ENCODE measurements around the gene C16orf96.

The C16orf96 gene

GRCh38 chr16:4601036-4601863, 45.1 kb downstream of the C16orf96 start:
- DNase-seq (ENCODE audit: low spot score): no peak

GRCh38 chr16:4601864-4602186, 45.7 kb downstream of the C16orf96 start:
- DNase-seq (ENCODE audit: low spot score): no peak

DNA sequence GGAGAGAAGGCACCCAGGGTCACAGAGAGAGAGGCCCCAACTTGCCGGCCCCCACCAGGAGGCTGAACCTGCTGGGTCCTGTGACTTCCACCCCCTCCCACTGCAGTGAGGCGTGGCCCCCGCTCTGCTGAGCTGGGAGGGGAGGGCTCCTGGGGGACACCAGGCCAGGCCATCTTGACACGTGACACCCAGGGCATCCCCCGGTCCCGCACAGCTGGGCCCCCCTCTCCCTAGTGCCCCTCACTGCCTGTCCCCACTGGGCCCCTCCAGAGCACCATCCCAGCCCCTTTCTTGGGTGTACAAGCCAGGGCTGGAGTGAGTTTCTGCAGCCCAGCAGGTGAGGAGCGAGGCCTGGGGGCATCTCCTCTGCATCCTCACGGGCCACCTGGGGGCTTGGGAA, 46.2 kb downstream of the C16orf96 start:
- DNase-seq (ENCODE audit: low spot score): no peak

DNA sequence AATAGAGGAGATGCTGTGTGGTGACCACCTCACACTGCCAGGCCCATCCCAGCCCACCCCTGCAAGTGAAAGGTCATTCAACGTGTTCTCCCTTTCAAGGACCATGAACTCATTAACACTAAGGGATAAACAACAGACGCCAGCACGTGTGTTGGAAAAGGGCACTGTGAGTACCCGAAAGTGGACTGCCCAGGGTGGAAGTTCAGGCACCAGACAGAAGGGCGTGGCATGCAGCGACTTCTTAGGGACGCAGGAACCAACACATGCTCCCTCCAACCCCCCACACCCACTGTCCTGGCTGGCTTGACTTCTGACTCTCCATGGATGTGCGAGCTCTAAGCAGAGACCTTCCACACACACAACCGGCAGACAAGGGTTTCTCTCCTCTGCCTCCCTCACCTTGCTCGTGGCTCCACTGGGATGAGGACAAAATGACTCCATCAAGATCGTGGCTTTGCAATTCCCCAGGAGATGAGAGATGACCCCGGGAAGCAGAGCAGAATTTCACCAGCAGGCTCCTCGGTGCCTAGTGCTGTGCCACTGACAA, 47.6 kb downstream of the C16orf96 start:
- DNase-seq (ENCODE audit: low spot score): no peak

DNA sequence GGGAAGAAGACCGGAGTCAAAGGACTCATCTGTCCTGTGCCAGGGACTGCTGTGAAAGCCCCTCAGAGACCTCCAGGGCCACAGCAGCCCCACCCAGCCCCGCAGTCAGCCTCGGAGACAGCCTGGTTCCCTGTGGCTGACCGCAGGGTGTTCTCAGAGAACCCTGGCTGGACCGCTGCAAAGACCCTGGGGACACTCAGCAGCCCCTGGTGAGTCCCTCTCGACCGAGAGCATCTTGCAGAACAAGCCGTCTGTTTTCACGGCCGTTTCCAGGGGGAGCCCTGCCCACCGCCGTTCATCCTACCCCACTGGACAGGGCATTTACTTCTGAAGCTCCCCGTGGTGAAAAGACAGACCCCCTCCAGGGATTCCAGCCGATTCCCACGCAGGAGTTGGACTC, 48.3 kb downstream of the C16orf96 start:
- no peak for DNase-seq (ENCODE audit: low spot score)

DNA sequence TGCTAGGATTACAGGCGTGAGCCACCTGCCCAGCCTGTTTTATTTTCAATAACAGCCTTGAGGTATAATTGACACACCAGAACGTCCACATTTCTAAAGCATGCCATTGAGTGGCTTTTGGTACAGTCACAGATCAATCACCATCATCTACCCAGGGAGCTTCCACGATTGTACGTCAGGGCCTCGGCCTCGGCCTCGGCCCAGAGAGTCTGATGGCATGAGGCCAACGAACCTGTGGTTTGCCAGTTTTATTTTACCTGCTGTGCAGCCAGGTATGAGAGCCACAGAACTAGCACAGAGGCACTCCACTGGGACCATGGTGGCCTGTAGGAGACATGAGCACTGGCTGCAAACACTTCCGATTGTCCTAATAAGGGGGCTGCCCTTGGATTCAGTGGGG, 50.2 kb downstream of the C16orf96 start:
- no peak for DNase-seq (ENCODE audit: low spot score)

GRCh38 chr16:4607841-4608703, 51.9 kb downstream of the C16orf96 start:
- no peak for DNase-seq (ENCODE audit: low spot score)

DNA sequence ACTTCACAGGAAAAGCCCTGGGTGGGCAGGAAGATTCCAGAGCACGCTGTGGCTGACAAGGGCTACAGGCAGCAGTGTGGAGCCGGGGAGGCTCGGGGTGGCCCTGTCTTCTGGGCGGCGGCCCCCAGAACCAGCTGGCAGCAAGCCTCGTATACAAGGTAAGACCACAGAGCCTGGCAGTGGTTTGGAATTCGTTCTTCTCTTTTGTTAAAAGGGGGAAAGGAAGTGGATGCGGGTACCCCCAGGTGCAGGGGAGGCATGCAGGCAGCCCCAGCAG, 52.5 kb downstream of the C16orf96 start:
- no peak for DNase-seq (ENCODE audit: low spot score)

DNA sequence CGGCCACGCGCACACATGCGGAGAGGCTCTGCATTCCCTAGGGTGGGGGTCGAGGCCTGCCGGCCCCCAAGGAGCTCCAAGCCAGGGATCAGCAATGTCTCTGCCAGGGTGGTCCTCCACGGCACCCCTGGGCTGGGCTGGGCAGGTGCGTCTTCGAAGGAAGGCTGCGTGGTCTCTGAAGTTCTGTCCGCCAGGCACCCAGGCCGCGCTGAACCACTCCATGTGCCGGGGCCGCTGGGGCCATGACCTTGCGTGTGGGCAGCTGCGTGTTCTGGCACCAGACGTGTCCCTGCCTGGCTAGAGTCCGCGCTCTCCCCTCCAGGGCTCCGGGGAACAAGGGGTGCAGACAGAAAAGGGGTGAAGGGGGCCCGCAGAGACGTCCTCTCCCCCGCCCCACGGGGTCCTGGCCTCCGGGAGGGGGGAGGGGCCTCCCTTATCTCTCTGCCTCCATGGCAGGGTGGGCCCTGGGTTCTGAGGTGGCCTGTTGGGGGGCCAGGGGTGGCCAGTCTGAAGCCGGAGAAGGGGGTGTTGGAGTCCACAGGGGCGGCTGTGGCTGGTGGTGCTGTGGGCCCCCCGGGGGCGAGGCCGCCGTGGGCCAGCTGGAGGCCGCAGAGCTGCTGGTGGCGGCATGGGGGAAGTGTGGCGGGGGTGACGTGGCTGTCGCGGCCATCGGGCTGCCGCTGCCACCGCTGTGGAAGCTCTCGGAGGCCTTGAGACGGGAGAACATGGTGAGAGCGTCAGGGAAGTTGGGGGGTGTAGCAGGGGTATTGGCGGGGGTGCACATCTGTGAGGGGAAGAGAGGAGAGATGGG, 53.3 kb downstream of the C16orf96 start:
- no peak for DNase-seq (ENCODE audit: low spot score)

- DNase-seq (ENCODE audit: low spot score): no peak
Measured at GRCh38 chr16:4610011-4611005, 54.2 kb downstream of the C16orf96 start.

DNA sequence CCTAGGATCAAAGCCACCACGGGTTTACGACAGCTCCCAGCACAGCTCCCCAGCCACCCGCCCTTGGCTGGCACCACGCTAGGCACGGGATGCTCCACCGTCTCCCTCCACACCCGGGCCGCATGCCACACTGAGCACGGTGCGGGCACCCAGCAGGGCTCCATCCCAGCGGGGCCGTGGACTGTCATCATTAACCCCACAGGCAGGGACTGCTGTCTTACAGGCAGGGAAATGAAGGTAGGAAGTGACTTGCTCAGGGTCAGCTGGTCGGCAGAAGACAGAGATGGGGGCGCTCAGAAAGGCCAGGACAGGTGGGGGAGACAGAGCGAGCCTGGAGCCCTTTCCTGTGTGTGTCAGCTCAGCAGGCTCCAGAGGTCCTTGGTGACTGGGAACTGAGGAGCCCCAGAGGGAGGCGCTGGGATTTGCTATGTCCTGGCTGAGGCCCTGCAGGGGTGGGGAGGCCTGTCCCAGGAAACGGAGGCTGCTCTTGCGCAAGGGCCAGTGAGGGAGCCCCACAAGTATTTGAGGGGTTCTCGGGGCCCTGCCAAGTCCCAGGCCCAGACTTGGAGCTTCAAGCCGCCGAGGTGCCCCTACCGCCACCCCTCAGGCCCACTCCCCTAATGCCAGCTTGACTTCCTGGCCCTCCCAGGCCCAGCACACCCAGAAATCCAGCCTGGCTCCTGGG, 55.3 kb downstream of the C16orf96 start:
- no peak for DNase-seq (ENCODE audit: low spot score)

GRCh38 chr16:4612474-4612931, 56.4 kb downstream of the C16orf96 start:
- DNase-seq (ENCODE audit: low spot score): no peak

- peak; percentile 1 for DNase-seq (ENCODE audit: low spot score)
Measured at GRCh38 chr16:4612977-4613635, 57.0 kb downstream of the C16orf96 start.

DNA sequence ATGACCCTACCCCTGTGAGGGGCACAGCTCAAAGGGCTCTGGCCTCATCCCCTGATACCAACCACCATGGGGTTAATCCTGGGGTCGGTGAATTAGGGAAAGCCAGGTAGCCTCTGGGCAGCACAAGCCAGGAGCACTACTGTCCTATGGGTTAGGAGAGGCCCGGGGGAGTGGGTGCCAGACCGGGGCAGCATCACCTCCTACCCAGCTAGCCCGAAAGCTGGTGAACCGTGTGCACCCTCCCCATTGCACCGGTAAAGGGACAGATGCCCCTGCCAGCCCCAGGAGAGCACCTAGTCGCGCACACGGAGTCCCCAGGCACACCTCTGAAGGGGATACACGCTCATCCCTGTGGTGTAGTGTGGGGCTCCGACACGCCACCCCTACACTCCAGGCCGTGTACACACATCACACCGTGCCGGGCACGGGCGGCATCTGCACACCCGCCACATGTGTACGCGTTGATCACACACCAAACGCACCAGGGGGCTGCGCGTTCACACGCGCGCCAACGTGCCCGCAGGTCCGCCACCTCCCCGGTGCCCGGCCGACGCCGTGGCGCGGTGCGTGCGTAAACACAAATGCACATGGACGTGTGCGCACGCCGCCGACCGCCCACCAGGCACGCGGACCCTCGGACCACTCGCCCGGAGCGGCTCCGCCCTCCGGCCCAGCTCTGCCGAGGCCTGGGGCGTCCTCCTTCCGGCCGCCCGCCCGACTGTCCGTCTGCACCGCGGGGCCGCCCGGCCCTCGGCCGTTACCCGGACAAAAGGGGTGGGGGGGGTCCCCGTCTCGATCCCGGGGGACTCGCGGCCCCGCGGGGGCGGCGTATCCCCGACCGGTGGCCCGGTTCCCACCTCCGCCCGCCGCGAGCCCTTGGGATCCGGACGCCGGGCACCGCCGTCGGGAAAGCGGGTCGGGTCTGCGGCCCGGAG, 57.8 kb downstream of the C16orf96 start:
- DNase-seq (ENCODE audit: low spot score): peak; percentile 28

GRCh38 chr16:4614571-4615383, 58.6 kb downstream of the C16orf96 start, which contains the start of gene UBALD1:
Gene UBALD1 (minus strand): TSS chr16:4614888. CDS start chr16:4614797, 91 bp downstream.
- peak; percentile 92 for DNase-seq (ENCODE audit: low spot score)

- no peak for DNase-seq (ENCODE audit: low spot score)
Measured at GRCh38 chr16:4615384-4616046, 59.4 kb downstream of the C16orf96 start.

Measured in germinal center (tissue), 1 donor.